Measurements from ENCODE around the gene SMIM24.

DNA sequence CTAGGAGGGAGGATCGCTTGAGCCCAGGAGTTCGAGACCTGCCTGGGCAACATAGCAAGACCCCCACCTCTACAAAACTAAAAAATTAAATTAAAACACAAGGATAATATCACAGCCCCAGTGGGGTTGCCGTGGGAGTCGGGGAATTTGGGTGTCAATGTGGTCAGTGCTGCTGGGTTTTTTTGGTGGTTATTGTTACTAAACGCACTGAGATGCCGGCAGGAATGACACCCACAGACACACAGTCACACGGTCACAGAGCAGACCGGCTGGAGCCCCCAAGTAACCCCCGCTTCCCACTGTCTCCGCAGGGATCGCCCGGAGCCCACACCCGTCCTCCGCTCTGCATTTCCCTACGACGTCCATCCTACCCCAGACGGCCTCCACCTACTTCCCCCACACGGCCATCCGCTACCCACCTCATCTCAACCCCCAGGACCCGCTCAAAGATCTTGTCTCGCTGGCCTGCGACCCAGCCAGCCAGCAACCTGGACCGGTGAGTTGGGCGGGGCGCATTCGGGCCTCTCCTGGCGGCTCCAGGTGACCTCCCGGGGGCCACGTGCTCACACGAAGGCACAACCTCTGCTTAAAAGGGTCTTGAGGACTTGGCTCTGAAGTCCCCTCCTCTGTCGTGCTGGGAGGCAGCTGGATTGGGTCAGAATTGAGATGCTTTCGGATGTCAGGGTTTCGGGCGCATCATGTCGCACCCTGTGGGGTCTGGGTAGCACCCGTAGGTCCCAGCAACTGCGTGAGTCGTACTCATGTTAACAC, 28.0 kb downstream of the SMIM24 start:
- TF ChIP-seq, protein P1, sequence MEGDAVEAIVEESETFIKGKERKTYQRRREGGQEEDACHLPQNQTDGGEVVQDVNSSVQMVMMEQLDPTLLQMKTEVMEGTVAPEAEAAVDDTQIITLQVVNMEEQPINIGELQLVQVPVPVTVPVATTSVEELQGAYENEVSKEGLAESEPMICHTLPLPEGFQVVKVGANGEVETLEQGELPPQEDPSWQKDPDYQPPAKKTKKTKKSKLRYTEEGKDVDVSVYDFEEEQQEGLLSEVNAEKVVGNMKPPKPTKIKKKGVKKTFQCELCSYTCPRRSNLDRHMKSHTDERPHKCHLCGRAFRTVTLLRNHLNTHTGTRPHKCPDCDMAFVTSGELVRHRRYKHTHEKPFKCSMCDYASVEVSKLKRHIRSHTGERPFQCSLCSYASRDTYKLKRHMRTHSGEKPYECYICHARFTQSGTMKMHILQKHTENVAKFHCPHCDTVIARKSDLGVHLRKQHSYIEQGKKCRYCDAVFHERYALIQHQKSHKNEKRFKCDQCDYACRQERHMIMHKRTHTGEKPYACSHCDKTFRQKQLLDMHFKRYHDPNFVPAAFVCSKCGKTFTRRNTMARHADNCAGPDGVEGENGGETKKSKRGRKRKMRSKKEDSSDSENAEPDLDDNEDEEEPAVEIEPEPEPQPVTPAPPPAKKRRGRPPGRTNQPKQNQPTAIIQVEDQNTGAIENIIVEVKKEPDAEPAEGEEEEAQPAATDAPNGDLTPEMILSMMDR (IDR thresholded peaks at IDR 0.05; ENCODE audit: low read depth, low read length, poor library complexity, severe bottlenecking): no peak
- TF ChIP-seq EZH2phosphoT487 (IDR thresholded peaks at IDR 0.05; ENCODE audit: borderline replicate concordance, low read length): no peak

All from DOHH2 (cell line).